ENCODE measurements around the gene GRM7.

GRM7 gene

GRCh38 chr3:7249493-7250076 is 388.7 kb downstream of the GRM7 start:
- no peak for DNase-seq

GRCh38 chr3:7254251-7254650 is 393.3 kb downstream of the GRM7 start:
- DNase-seq: no peak

- no peak for DNase-seq
These were observed 400.1 kb downstream of the GRM7 start for GRCh38 chr3:7260975-7261374.

- no peak for DNase-seq
These were observed 402.7 kb downstream of the GRM7 start for GRCh38 chr3:7263347-7264195.

- DNase-seq: no peak
These were observed 403.2 kb downstream of the GRM7 start for GRCh38 chr3:7264196-7264526.

- DNase-seq: no peak
These were observed 404.8 kb downstream of the GRM7 start for GRCh38 chr3:7265736-7266135.

- no peak for DNase-seq
These were observed 405.6 kb downstream of the GRM7 start for GRCh38 chr3:7266551-7266950.

GRCh38 chr3:7270731-7271130 is 409.8 kb downstream of the GRM7 start:
- no peak for DNase-seq

GRCh38 chr3:7271631-7272030 is 410.7 kb downstream of the GRM7 start:
- DNase-seq: no peak

GRCh38 chr3:7272203-7272602 is 411.3 kb downstream of the GRM7 start:
- no peak for DNase-seq

GRCh38 chr3:7275396-7275795 is 414.5 kb downstream of the GRM7 start:
- DNase-seq: no peak

GRCh38 chr3:7280318-7280717 is 419.4 kb downstream of the GRM7 start:
- no peak for DNase-seq

- no peak for DNase-seq
These were observed 422.1 kb downstream of the GRM7 start for GRCh38 chr3:7282988-7283387.

GRCh38 chr3:7285505-7285904 is 424.6 kb downstream of the GRM7 start:
- DNase-seq: no peak

- no peak for DNase-seq
These were observed 427.2 kb downstream of the GRM7 start for GRCh38 chr3:7288133-7288532.

- DNase-seq: no peak
These were observed 428.2 kb downstream of the GRM7 start for GRCh38 chr3:7289121-7289520.

- DNase-seq: no peak
These were observed 429.3 kb downstream of the GRM7 start for GRCh38 chr3:7290077-7290825.

GRCh38 chr3:7292362-7292761 is 431.4 kb downstream of the GRM7 start:
- no peak for DNase-seq

- DNase-seq: no peak
These were observed 432.4 kb downstream of the GRM7 start for GRCh38 chr3:7293286-7293685.

GRCh38 chr3:7305561-7305960 is 444.6 kb downstream of the GRM7 start:
- DNase-seq: no peak

GRCh38 chr3:7306901-7307300 is 446.0 kb downstream of the GRM7 start:
- no peak for DNase-seq

- no peak for DNase-seq
These were observed 446.5 kb downstream of the GRM7 start for GRCh38 chr3:7307410-7307809.

- no peak for DNase-seq
These were observed 448.8 kb downstream of the GRM7 start for GRCh38 chr3:7309641-7310102.

GRCh38 chr3:7315037-7315436 is 454.1 kb downstream of the GRM7 start:
- DNase-seq: no peak
